Urinary bladder (tissue), 4 donors: ENCODE data around the gene ANKFN1. TPM values are rescaled to one million over a fixed set of nuclear protein-coding genes. Genes with fewer than 3 reads are reported as not detected.

Experiments used
- DNase-seq: peaks from one replicate; pipeline ENCODE4 v3.0.0-alpha.2; 2015; ENCODE audit errors: extremely low spot score
- H3K27ac ChIP-seq: one replicate; pipeline ENCODE4 v1.5.1; 2013; ENCODE audit warnings: low read depth, mild to moderate bottlenecking, moderate library complexity
- H3K36me3 ChIP-seq: one replicate; pipeline ENCODE4 v1.6.1; 2013; ENCODE audit warnings: mild to moderate bottlenecking, moderate library complexity; ENCODE audit not compliant: insufficient read depth
- H3K4me1 ChIP-seq: one replicate; pipeline ENCODE4 v1.6.1; 2013; ENCODE audit warnings: mild to moderate bottlenecking, moderate library complexity; ENCODE audit not compliant: insufficient read depth
- H3K4me3 ChIP-seq: one replicate; pipeline ENCODE4 v1.5.1; 2013; ENCODE audit warnings: low read depth, low read length
- whole genome bisulfite sequencing: extraction: QIAGEN DNeasy Blood & Tissue Kit; methylation state at CpG from one replicate; pipeline ENCODE4 v1.1.7; 2013; 5-methylcytosine and 5-hydroxymethylcytosine counted together
- polyA plus RNA-seq: library from polyadenylated mRNA; stranded (reverse); fragments of 200-250 nt; gene quantifications from one replicate; pipeline ENCODE4 v1.2.3, GENCODE V29; 2013
- total RNA-seq: library from RNA; depleted of rRNA; stranded (reverse); fragments of >200 nt; gene quantifications from one replicate; pipeline ENCODE4 v1.2.3, GENCODE V29; 2014
- donor health status: healthy with polysubstance abuse.
- donor health status: healthy.

ANKFN1 gene
- total and polyA plus RNA-seq, 2 donors, result 1.1 to 8.0 TPM

- WGBS, result 82% methylated on average over 1 of the region's 1 CpG
- Histone ChIP-seq H3K4me1 (no peaks in the 10 kb centered on the region), H3K27ac (no peak overlapping the region), H3K4me3 (no peak overlapping the region), H3K36me3 (no peaks in the 10 kb centered on the region)
- no peak for DNase-seq
Measured at GRCh38 chr17:56130631-56131030, 22.6 kb upstream of the ANKFN1 start.

GRCh38 chr17:56131431-56131830, 21.8 kb upstream of the ANKFN1 start:
- no peak for DNase-seq
- no peak overlapping the region for H3K4me3 ChIP-seq
- WGBS, result 92% methylated on average over 3 of the region's 3 CpGs
- no peaks in the 10 kb centered on the region for H3K36me3 ChIP-seq
- H3K27ac ChIP-seq, result no peak overlapping the region
- no peaks in the 10 kb centered on the region for H3K4me1 ChIP-seq

GRCh38 chr17:56136301-56136700, 17.0 kb upstream of the ANKFN1 start:
- 32% methylated on average over 1 of the region's 1 CpG for WGBS
- no peak overlapping the region for H3K4me3 ChIP-seq
- H3K4me1 ChIP-seq, result no peaks in the 10 kb centered on the region
- DNase-seq, result no peak
- H3K27ac ChIP-seq, result no peak overlapping the region
- H3K36me3 ChIP-seq, result no peaks in the 10 kb centered on the region

GRCh38 chr17:56141046-56141839, 12.0 kb upstream of the ANKFN1 start:
- no peak for DNase-seq
- Histone ChIP-seq H3K27ac (no peak overlapping the region), H3K4me1 (peaks cover 1% of the 10 kb centered on the region), H3K4me3 (no peak overlapping the region), H3K36me3 (no peaks in the 10 kb centered on the region)
- WGBS, result 70% methylated on average over 7 of the region's 7 CpGs

- Histone ChIP-seq H3K36me3 (no peaks in the 10 kb centered on the region), H3K27ac (no peak overlapping the region), H3K4me1 (peaks cover 1% of the 10 kb centered on the region), H3K4me3 (no peak overlapping the region)
- 65% methylated on average over 1 of the region's 1 CpG for WGBS
- no peak for DNase-seq
Measured at GRCh38 chr17:56142325-56142724, 10.9 kb upstream of the ANKFN1 start.

GRCh38 chr17:56142781-56143180, 10.5 kb upstream of the ANKFN1 start:
- no peak for DNase-seq
- 95% methylated on average over 4 of the region's 4 CpGs for WGBS
- H3K4me3 ChIP-seq, result no peak overlapping the region
- H3K27ac ChIP-seq, result no peak overlapping the region
- peaks cover 1% of the 10 kb centered on the region for H3K4me1 ChIP-seq
- H3K36me3 ChIP-seq, result no peaks in the 10 kb centered on the region

GRCh38 chr17:56144223-56144622, 9.1 kb upstream of the ANKFN1 start:
- 88% methylated on average over 3 of the region's 3 CpGs for WGBS
- Histone ChIP-seq H3K4me1 (peaks cover 1% of the 10 kb centered on the region), H3K27ac (no peak overlapping the region), H3K4me3 (no peak overlapping the region), H3K36me3 (no peaks in the 10 kb centered on the region)
- no peak for DNase-seq

- no peak for DNase-seq
- no peak overlapping the region for H3K27ac ChIP-seq
- H3K36me3 ChIP-seq, result no peaks in the 10 kb centered on the region
- no peaks in the 10 kb centered on the region for H3K4me1 ChIP-seq
- 75% methylated on average over 1 of the region's 1 CpG for WGBS
- H3K4me3 ChIP-seq, result no peak overlapping the region
Measured at GRCh38 chr17:56146534-56146933, 6.7 kb upstream of the ANKFN1 start.

- no peak overlapping the region for H3K27ac ChIP-seq
- WGBS, result 80% methylated on average over 2 of the region's 2 CpGs
- H3K4me1 ChIP-seq, result peaks cover 2% of the 10 kb centered on the region
- H3K36me3 ChIP-seq, result no peaks in the 10 kb centered on the region
- H3K4me3 ChIP-seq, result no peak overlapping the region
- DNase-seq, result no peak
Measured at GRCh38 chr17:56148333-56148732, 4.9 kb upstream of the ANKFN1 start.

GRCh38 chr17:56149266-56150036, 3.8 kb upstream of the ANKFN1 start:
- WGBS, result 65% methylated on average over 3 of the region's 3 CpGs
- Histone ChIP-seq H3K4me3 (no peak overlapping the region), H3K36me3 (no peaks in the 10 kb centered on the region), H3K4me1 (peaks cover 2% of the 10 kb centered on the region), H3K27ac (no peak overlapping the region)
- no peak for DNase-seq

- Histone ChIP-seq H3K4me1 (peaks cover 2% of the 10 kb centered on the region), H3K27ac (no peak overlapping the region), H3K4me3 (no peak overlapping the region), H3K36me3 (no peaks in the 10 kb centered on the region)
- DNase-seq, result no peak
- 90% methylated on average over 4 of the region's 4 CpGs for WGBS
Measured at GRCh38 chr17:56150649-56151048, 2.6 kb upstream of the ANKFN1 start.

GRCh38 chr17:56157845-56158244, 4.6 kb downstream of the ANKFN1 start:
- Histone ChIP-seq H3K36me3 (no peaks in the 10 kb centered on the region), H3K4me3 (no peak overlapping the region), H3K4me1 (peaks cover 1% of the 10 kb centered on the region), H3K27ac (no peak overlapping the region)
- 96% methylated on average over 4 of the region's 4 CpGs for WGBS
- no peak for DNase-seq

- Histone ChIP-seq H3K4me3 (no peak overlapping the region), H3K4me1 (no peaks in the 10 kb centered on the region), H3K27ac (no peak overlapping the region), H3K36me3 (no peaks in the 10 kb centered on the region)
- DNase-seq, result no peak
- WGBS, result 93% methylated on average over 1 of the region's 1 CpG
Measured at GRCh38 chr17:56158344-56158743, 5.1 kb downstream of the ANKFN1 start.
